Measurements from ENCODE around the gene ABHD17B.
A peak's percentile ranks its signal among the peaks of the same experiment; 100 is the strongest.

ABHD17B gene

DNA sequence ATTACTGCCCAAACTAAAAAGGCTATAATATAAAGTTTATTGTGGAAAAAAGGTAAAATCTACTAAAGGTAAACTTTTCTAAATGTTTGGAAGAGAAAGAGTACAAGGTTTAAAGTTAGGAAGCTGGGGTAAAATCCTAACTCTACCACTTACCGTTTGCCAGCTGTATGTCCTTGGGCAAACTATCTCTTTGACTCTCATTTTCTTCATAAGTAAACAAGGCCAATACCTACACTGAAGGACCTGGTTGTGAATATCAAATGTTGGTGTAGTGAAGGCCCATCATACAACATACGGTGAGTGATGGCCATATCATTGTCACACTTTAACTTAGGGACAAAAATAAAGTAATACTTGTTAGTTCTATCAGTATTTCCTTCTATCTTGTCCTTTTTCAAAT lies 34.9 kb downstream of the ABHD17B start:
- DNase-seq, result no peak

DNA sequence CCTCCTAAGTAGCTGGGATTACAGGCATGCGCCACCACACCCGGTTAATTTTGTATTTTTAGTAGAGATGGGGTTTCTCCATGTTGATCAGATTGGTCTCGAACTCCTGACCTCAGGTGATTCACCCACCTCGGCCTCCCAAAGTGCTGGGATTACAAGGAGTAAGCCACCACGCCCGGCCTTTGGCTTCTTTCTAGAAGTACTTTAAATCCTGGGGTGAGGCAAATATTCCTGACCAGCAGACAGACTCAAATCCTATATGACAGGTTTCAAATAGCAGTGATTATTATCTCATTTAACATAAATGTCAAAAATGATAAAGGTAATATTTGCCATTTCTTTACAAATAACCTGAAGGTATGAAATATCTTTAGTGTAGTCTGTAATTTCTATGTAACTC lies 35.6 kb downstream of the ABHD17B start:
- DNase-seq, result no peak

DNA sequence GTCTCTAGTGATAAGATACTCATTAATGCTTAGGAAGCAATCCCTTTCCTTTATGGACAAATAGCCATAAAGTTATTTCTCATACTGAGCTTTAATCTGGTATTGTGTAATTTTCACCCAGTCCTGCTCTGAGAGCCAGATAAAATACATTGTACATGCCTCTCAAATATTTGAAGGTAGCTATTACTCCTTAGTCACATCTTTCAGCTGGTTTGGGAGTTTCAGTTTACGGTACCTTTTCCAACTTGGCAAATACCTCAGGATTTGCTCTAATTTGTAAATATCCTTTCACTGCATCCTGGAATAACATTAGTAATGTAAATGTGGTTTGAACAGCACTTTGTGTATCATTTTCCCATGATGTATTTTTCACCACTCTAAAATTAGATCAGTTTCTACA lies 47.4 kb downstream of the ABHD17B start:
- no peak for DNase-seq

DNA sequence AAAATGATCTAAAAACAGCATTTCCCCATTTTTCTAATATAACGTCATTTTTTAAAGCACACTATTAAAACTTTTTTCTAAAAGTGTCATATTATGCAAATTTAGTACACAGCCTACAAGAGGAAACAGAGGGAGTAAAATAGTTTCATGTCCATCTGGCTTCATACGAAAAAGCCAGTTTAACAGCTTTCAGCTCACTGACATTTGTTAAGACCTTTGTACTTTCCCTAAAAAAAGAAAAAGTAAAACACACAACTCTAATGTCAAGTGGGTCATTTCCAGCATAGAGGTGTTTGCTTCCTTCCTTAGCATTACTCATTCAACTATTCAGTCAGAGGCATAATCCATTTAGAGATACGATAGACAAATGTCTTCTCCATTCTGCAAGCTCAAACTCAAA lies 49.4 kb downstream of the ABHD17B start:
- no peak for DNase-seq

DNA sequence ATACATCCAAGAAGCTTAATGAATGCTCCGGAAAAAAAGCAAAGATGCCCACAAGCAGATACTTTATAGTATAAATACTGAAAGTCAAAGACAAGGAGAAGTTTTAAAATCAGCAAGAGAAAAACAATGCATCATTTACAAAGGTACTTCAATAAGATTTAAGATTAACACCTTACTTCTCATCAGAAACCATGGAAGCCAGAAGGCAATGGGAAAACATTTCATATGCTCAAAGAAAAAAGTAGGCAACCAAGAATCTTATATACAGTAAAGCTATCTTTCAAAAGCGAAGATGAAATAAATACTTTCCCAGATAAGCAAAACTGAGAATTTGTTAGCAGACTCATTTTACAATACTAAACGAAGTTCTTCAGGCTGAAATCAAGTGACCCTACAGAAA lies 51.1 kb downstream of the ABHD17B start:
- no peak for DNase-seq

DNA sequence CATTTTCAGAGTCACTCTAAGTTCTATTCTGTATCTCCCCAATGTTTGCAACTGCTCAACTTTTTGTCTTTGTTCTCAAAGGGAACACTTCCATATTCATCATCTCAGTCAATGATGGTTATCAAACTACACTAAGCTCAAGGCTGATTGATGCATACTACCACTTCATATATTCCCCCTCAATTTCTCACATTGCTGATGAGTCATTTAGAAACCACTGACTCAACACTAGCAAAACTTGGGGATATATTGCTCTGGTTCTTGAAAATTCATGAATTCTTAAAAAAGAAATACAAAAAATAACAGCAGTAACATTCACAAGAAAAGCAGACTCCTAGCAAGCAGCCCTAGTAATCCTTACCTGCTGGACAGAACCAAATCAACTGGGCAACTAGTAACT lies 52.2 kb downstream of the ABHD17B start:
- DNase-seq, result no peak

DNA sequence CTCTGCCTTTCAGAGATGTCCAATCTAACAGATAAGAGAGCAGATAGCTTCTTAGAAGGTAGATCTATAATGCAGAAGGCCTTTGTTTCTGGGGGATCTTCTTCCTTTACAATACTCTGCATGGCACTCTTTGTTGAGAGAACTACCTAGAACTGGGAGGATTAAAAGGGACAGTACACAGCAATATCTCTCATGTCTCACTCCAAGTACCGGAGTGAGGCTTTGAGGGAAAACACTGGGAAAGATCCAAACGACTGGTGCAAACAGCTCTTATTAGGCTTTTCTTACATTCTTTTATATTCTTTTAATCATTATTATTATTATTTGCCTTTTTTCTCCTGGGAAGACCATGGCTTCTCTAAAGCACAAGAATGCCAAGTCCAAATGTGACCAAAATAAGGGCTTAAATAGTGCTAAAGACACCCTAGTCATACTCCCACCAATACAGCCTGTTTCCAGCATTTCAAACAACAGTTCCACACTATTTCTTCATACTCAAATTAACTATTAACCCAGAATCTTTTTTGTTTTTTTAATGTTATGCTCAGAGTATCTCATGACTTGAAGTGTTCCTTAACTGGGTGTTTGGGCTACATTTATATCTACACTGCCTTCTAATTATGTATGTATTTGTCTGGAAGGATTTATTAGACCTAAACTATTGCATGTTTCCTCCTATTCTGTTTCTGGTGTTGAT lies 52.7 kb downstream of the ABHD17B start:
- no peak for DNase-seq

DNA sequence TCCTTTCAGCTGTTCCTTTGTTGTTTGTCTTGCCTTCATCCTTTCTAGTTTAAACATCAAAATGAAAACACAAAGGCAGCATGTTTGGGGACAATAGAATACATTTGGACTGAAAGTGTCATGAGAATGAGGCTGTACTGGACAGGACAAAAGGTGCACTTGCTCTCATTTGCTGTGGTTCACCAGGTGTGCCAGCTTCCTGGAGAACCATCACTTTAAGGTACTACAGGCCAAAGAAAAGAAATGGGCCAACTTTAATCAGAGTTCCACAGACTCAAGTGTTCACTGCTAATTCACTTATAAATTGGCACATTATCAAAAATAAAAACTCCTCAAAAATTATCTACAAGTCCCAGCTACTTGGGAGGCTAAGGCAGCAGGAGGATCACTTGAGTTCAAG lies 53.8 kb downstream of the ABHD17B start:
- no peak for DNase-seq

DNA sequence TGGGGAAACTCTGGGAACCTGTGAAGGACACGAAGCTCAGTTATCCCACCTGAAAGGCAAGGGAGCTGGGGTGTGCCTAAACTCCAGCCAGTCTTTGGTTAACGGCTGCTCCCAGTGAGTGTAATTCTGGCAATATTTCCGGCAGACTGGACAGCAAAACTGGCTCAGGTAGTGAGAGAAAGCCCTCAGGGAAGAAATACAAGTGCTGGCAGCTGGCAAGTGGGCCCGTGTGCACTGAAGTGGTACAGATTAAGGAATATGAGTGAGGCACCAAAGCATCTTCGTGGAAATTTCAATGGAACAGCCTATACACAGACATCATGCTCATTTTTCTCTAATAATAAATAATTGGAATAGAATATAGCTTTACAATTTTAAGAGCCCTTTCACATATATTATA lies 56.2 kb downstream of the ABHD17B start:
- DNase-seq, result no peak

DNA sequence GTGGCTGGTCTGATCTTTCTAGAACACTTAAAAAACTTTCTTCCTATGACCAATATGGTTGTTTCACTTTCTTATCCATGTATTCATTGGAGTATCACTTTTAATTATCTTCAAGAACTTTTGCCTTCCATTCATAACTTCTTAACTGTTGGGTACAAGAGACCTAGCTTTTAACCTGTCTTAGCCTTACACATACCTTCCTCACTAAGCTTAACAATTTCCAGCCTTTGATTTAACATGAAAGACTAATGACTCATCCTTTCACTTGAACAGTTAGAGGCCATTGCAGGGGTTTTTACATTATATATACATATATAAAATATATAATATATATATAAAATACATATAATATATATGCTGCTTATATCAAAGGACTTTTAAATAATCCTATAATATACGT lies 57.9 kb downstream of the ABHD17B start:
- DNase-seq, result no peak

DNA sequence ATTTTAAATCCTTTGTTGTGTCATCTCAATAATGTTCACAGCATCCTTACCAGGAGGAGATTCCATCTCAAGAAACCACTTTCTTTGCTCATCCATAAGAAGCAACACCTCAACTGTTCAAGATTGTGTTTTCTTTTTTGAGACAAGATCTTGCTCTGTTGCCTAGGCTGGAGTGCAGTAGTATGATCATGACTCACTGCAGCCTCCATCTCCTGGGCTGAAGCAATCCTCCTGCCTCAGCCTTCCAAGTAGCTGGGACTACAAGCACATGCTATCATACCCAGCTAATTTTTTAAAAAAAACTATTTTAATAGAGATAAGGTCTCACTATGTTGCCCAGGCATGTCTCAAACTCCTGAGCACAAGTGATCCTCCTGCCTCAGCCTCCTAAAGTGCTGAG lies 60.0 kb downstream of the ABHD17B start:
- DNase-seq, result no peak

DNA sequence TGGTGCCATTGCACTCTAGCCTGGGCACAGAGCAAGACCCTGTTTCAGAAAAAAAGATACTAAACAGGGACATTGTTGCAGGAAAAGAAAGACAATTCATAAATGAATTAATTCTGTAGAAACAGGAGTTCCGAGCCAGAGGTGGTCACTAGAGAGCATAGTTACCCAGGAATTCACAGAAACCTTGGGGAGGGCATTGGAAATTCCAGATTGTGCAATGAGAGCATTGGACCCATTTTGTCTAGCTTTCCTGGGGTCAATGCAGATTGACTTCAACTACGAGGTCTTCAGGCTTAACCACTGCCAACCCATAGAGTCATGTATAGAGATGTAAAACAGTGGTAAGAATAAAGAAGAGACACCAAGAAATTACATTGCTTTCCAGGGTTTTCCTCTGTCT lies 63.1 kb downstream of the ABHD17B start:
- DNase-seq, result no peak

DNA sequence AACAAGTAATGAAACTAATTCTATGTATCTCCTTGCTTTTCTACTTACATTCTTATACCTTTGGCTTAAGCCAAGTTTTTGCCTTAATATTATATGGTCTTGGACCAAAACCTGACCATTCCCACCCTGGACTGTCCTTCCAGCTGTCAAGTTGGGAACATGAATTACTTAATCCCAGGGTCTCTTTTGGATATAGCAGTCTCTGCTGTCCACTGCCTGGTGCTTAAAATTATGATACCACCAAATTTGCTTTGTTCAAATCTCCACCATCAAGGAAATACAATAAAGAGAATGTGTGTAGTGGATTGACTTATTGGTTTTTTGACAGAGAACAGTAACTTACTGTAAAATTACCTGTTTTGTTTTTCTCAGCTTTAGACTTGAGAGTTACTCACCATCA lies 66.2 kb downstream of the ABHD17B start:
- no peak for DNase-seq

DNA sequence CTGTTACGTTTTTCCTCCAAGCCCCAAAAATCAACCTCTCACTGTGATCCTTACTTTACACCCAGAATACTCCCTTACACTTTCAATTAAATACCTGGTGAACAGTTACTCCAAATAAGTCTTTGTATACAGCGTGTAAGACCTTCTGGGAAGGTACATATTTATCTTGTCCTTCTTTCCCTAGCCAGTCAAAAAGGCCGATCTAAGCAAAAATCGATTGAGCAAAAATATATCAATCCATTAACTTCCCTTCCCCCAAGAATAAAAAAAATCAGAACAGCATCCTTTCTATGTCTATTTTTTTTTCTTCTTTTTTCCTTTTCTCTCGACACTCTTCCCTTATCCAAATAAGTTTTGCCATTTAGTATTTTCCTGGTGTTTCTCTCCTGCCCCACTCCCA lies 71.3 kb downstream of the ABHD17B start:
- DNase-seq, result no peak

DNA sequence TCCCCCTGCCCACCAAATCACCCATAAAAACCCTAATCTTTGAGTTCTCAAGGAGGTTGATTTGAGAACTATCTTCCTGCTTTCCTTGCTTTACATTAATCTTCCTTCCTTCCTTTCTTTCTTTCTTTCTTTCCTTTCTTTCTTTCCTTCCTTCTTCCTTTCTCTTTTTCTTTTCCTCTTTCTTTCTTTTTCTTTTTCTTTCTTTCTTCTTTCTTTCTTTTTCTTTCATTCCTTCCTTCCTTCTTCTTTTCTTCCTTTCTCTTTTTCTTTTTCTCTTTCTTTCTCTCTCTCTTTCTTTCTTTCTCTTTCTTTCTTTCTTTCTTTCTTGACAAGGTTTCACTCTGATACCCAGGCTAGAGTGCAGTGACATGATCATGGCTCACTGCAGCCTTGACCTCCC lies 75.4 kb downstream of the ABHD17B start:
- no peak for DNase-seq

DNA sequence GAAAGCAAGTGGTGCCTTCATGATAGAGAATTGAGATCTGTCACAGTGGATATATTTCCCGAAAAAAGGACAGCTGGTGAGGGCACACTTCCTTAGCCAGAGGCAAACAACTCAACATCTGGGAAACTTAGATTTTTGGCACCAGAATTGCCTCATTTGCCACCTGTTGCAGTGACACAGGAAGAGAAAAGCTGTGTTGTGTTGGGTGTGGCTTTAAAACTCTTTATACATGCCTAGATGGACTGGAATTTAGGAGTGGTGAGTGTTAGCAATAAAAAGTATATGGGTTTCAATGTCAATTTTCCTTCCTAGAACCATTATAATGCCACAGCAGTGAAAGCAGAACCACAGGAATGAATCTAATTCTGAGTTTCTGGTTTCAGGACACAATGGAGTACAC lies 80.1 kb downstream of the ABHD17B start:
- DNase-seq, result no peak

DNA sequence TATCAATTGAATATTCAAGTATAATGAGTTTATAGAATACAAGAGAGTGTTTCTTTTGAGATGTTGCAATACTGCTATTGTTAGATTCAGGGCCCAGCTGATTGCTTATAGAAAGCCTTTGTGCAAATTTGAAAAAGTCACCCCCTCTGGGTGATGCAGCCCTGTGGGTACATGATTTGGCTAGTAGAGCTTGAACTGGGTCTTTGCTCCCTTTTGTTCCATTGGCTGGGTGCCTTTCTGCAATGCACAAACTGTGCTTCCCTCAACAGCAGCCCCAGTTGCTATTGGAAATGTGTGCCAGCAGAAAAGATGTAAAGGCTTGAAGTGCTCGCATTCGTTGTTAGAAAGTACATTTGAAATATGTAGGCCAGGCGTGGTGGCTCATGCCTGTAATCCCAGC lies 80.8 kb downstream of the ABHD17B start:
- DNase-seq, result no peak

DNA sequence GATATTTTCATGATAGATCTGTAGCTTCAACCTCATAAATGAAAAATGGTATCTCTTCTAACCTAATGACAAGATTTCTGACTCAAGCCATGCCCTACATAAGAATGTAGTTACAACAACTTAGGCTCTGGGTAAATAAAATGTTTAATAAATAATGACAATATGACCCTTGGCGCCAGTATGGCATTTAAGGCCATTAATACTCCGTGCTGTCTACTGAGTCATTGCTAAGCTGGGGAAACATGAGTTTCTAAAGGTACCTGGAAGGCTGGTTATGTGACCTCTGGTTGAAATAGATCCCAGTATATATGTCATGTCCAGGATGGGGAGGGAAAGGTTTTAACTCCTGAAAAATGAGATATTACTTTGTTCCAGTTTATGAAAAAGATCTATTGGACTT lies 84.7 kb downstream of the ABHD17B start:
- no peak for DNase-seq

DNA sequence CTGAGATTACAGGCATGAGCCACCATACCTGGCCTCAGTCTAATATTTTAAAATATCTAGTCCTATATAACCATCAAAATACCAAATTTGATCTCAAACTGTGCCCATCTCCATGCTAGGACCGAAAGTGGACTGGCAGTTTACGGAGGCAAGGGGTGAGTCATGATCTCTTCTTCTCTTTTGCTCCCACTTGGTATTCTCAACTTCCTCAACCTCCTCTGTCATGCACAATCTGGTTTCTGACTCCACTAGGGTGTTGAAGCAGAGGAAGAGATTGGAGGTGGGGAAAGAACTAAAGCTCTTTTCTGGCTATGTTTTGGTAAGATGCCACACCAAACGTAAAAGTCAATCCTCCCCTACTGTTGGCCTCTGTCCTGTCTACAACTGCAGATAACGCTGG lies 86.7 kb downstream of the ABHD17B start:
- DNase-seq, result no peak

DNA sequence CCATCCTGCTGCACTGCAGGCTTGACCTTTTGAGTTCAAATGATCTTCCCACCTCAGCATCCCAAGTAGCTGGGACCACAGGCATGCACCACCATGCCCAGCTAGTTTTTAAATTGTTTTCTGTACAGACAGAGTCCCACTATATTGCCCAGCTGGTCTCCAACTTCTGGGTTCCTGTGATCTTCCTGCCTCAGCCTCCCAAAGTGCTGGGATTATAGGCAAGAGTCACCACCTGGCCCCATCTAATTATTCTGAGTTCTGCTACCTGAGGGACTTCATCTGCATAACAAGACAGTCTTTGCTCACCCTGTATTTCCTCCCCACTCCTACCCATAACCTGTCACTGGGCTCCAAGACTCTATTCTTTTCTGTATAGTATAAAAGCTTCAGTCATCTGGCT lies 88.1 kb downstream of the ABHD17B start:
- no peak for DNase-seq

DNA sequence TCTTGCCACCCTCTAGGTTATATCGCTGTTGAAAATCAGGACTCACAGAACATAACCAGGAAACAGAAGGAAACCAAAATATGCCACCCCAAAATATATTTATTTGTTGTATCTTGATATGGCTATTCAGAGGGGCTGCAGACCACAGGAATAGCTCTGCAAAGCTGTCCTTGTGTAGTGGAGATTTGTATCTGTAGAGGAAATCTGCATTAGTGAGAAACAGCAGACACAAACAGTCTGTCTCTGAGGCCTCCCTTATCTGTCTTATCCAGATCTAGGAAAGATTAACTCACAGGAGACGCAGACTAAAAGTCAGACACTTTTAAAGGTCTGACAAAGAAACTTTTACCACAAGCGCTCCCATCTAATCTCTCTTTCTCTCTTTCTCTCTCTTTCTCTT lies 88.5 kb downstream of the ABHD17B start:
- no peak for DNase-seq

DNA sequence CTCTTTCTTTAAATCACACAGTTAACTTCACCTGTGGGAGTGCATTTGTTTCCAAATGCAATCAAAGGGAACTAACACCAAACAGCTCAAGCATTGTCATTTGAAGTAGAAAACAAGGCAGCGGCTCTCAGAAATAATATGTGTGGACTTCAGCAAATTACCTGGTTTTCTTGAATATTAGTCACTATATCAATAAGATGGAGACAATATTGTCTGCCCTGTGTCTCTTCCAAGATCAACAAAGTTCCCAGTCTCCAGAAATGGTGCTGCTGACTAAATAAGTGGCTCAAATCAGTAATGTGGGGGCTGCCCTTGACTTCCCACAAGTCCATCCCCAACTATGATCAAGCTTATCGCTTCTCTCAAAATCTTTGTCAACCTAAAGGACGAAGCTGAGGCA lies 89.6 kb downstream of the ABHD17B start:
- no peak for DNase-seq

DNA sequence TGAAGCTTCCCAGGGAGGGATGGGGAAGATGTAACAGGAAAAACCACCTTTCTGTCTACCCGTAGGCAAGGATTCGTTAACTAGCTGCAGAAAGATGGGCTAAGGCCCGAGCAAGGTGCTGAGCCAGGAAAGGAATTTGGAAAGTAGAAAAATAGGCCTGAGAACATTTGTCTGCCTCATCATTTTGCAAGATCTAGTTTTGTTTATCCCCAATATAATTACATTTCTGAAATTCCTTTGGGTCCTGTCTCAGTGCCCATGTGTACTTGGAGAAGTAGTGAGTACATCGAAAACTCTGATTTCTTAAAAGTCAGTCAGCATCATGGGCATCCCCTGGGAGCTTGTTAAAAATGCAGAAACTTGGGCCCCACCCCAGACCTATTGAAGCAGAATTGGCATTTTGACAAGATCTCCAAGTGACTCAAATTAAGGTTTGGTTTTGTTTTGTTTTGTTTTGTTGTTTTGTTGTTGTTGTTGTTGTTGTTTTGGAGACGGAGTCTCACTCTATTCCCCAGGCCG lies 90.5 kb downstream of the ABHD17B start:
- DNase-seq, result no peak

DNA sequence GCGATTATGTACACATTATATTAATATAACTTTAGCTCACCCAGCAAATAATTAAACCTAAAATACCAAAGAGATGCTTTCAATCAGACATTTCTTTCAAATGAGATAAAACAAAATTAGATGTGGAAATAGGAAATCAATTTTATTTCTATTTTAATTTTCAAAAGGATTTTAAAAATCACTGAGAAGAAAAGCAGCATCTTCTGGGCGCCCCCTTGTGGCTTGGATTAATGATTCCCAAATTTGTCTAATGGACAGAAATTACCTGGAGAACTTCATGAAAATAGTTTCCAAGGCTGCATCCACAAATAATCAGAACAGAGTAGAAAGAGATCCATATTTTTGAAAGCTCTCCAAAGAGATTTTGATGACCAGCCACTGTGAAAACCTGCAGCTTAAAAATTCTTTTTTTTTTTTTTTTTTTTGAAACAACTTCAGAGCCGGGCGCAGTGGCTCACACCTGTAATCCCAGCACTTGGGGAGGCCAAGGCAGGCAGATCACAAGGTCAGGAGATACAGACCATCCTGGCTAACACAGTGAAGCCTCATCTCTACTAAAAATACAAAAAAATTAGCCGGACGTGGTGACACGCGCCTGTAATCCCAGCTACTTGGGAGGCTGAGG lies 91.8 kb downstream of the ABHD17B start:
- peak; percentile 62 for DNase-seq

DNA sequence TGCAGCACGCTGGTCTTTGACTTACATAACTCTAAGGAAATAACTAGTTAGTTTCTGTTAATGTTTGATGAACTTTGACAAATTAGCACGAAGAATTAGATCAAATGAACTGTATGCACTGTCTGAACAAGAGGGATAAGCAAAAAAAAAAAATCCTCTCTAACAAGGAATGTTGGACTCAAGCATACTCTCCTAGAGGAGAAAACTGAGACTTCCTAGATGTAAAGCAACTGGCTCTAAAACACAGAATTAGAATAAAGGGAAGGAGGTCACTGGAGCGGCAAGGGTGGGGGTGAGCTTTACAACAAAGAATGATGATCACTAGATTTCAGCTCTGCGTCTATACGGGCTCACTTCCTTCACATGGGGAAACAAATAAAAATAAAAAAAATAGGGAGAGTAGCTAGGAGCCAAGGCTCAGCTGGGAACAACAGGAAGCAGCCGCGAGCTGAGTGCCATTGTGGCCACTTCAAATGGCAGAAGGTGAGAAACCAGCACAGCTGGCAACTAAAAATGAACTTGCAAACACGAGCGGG lies 94.0 kb downstream of the ABHD17B start:
- no peak for DNase-seq
